ENCODE results near the gene PMF1.

The PMF1 gene

DNA sequence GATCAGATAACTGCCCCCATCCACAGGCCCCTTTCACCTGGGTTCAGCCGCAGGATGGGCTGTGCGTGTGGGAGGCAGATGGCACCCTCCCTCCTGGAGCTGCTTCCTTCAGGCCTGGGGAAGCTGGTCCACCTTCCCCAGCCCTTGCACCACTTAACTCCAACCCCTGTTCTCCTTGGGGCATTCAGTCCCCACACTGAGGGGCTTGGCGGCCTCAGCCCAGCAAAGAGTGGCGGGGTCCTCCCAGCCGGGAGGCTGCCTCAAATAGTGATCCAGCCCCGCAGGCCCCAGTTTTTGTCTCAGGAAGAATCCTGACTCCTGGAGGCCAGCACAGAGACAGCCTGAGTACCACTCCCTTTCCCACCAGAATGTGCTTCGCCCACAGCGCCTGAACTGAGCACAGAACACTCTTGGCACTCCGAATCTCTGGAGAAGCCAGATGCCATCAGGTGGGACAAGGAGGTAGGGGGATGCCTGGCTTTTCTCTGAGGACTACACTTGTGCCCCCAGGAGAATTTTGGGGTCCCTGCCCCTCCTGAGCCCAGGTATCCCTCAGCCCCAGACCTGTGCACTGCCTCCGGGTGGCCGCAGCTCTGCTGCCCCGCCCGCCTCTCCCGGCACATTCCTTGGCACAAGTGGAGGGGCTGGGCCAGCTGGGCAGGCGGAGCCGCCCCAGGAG, 34.1 kb downstream of the PMF1 start:
- DNase-seq (ENCODE audit: insufficient read length) (no peak), FAIRE-seq (no peak)
- no peak for TF ChIP-seq POLR2A (IDR thresholded peaks at IDR 0.05; ENCODE audit: low read depth, low read length)
- peak; percentile 52; the same call in 1 of the 2 replicates for TF ChIP-seq POLR2AphosphoS5 (IDR thresholded peaks at IDR 0.05; ENCODE audit: low read depth, low read length)
- no peak for TF ChIP-seq TAF1 (IDR thresholded peaks at IDR 0.05; ENCODE audit: borderline replicate concordance, low read depth, low read length)

DNA sequence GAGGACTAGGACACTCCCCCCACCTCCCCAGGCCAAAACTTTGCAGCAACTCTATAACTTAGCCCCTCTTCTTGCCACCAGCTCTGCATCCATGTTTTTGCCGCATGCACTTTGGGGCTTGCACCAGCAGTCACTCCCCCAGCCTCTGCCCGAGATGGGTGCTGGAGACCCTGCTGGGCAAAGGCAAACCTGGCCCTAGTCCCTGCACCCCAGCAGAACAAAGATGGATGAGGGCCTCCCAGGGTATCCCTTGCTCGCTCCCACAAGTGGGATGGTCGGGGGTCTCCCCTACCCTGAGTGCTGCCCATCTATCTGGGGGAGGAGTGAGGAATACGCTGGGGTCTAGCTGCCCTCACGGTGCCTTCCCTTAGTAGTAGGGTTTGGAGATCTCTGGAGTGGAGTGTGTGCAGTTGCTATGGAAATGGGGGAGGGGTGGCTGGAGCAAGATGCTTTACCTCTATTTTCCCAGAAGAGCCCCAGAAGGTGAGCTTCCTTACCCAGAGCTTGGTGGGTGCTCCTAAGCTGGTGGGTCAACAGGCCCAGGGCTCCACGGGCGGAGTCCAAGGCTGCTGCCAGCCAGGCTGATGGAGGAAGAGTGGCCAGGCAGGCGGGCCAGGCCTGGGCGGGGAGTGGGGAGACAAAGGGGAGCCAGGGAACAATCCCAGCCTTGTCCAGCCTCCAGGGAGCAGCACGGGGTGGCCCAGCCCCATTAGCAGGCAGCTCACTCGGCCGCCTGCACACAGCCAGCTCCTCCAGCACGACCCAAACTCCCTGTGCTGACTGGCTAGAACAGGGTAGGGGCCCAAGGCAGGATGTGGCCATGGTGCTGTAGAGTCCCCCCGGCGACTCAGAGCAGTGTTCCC, 34.9 kb downstream of the PMF1 start, which contains the start of gene PAQR6:
Gene PAQR6, minus strand, starts transcription at position 597 of the 863 bp plus-strand sequence. CDS start 1,325 bp downstream, outside the sequence.
- peak; percentile 45 for TF ChIP-seq POLR2AphosphoS5 (IDR thresholded peaks at IDR 0.05; ENCODE audit: low read depth, low read length)
- peak; percentile 32 for TF ChIP-seq POLR2A (IDR thresholded peaks at IDR 0.05; ENCODE audit: low read depth, low read length)
- no peak for TF ChIP-seq TAF1 (IDR thresholded peaks at IDR 0.05; ENCODE audit: borderline replicate concordance, low read depth, low read length)
- DNase-seq (ENCODE audit: insufficient read length) (no peak), FAIRE-seq (no peak)

- no peak for FAIRE-seq
- no peak for DNase-seq (ENCODE audit: insufficient read length)
- TF ChIP-seq POLR2AphosphoS5 (IDR thresholded peaks at IDR 0.05; ENCODE audit: low read depth, low read length) (no peak), POLR2A (IDR thresholded peaks at IDR 0.05; ENCODE audit: low read depth, low read length) (no peak), TAF1 (IDR thresholded peaks at IDR 0.05; ENCODE audit: borderline replicate concordance, low read depth, low read length) (no peak)
These were observed 35.5 kb downstream of the PMF1 start for GRCh38 chr1:156248323-156248683.

DNA sequence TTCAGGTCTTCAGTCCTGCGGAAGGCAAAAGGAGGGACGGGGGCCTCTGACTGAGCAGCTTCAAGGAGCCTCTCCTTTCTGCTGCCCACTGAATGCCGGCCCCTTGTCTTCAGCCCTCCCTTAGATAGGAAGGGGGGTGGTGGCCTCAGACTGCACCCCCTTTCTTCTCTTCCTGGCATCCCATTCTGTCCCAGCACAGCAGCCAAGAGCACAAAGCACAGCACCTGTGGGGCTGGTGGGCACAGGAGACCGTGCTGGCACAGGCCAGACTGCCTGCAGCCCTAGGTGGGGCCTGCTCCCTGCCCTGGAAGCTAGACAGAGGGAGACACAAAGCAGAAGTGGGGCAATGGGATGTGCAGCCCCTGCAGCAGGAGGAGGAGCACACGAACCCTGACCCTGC, 36.8 kb downstream of the PMF1 start:
- TF ChIP-seq POLR2AphosphoS5 (IDR thresholded peaks at IDR 0.05; ENCODE audit: low read depth, low read length), result no peak
- TF ChIP-seq POLR2A (IDR thresholded peaks at IDR 0.05; ENCODE audit: low read depth, low read length), result no peak
- TF ChIP-seq TAF1 (IDR thresholded peaks at IDR 0.05; ENCODE audit: borderline replicate concordance, low read depth, low read length), result no peak
- DNase-seq (ENCODE audit: insufficient read length) (no peak), FAIRE-seq (no peak)

GRCh38 chr1:156251527-156251926, 38.7 kb downstream of the PMF1 start:
- TF ChIP-seq POLR2A (IDR thresholded peaks at IDR 0.05; ENCODE audit: low read depth, low read length) (no peak), POLR2AphosphoS5 (IDR thresholded peaks at IDR 0.05; ENCODE audit: low read depth, low read length) (no peak), TAF1 (IDR thresholded peaks at IDR 0.05; ENCODE audit: borderline replicate concordance, low read depth, low read length) (no peak)
- DNase-seq (ENCODE audit: insufficient read length) (no peak), FAIRE-seq (no peak)

- FAIRE-seq, result no peak
- no peak for TF ChIP-seq POLR2AphosphoS5 (IDR thresholded peaks at IDR 0.05; ENCODE audit: low read depth, low read length)
- no peak for TF ChIP-seq TAF1 (IDR thresholded peaks at IDR 0.05; ENCODE audit: borderline replicate concordance, low read depth, low read length)
- no peak for TF ChIP-seq POLR2A (IDR thresholded peaks at IDR 0.05; ENCODE audit: low read depth, low read length)
- DNase-seq (ENCODE audit: insufficient read length), result no peak
These were observed 40.8 kb downstream of the PMF1 start for GRCh38 chr1:156253634-156254033.

- FAIRE-seq (no peak), DNase-seq (ENCODE audit: insufficient read length) (no peak)
- TF ChIP-seq POLR2A (IDR thresholded peaks at IDR 0.05; ENCODE audit: low read depth, low read length) (no peak), TAF1 (IDR thresholded peaks at IDR 0.05; ENCODE audit: borderline replicate concordance, low read depth, low read length) (no peak), POLR2AphosphoS5 (IDR thresholded peaks at IDR 0.05; ENCODE audit: low read depth, low read length) (no peak)
These were observed 44.9 kb downstream of the PMF1 start for GRCh38 chr1:156257711-156258110.

DNA sequence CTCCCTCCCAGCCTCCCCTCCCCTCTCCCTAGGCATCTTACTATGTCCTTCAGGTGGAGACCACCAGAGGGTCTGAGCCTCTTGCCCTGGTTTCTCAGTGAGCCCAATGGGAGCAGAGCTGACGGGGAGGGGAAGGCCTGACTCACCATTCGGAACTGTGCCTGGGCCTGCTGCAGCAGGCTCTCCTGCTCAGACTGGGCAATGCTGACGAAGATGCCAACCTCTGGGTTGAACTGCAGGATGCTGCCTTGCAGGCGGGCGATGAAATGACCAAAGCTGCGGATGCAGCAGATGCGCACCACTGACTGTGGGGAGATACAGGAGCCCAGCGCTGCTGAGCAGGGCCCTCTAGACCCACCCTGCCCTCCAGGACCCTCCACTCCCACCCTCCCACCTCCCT, 46.1 kb downstream of the PMF1 start:
- TF ChIP-seq POLR2AphosphoS5 (IDR thresholded peaks at IDR 0.05; ENCODE audit: low read depth, low read length), result no peak
- TF ChIP-seq TAF1 (IDR thresholded peaks at IDR 0.05; ENCODE audit: borderline replicate concordance, low read depth, low read length), result no peak
- TF ChIP-seq POLR2A (IDR thresholded peaks at IDR 0.05; ENCODE audit: low read depth, low read length), result no peak
- FAIRE-seq (no peak), DNase-seq (ENCODE audit: insufficient read length) (no peak)

GRCh38 chr1:156259805-156260204, 47.0 kb downstream of the PMF1 start:
- FAIRE-seq, result no peak

GRCh38 chr1:156260896-156261295, 48.1 kb downstream of the PMF1 start:
- DNase-seq (ENCODE audit: insufficient read length) (no peak), FAIRE-seq (no peak)
- TF ChIP-seq POLR2AphosphoS5 (IDR thresholded peaks at IDR 0.05; ENCODE audit: low read depth, low read length), result no peak
- no peak for TF ChIP-seq TAF1 (IDR thresholded peaks at IDR 0.05; ENCODE audit: borderline replicate concordance, low read depth, low read length)
- no peak for TF ChIP-seq POLR2A (IDR thresholded peaks at IDR 0.05; ENCODE audit: low read depth, low read length)

More at GRCh38 chr1:156259805-156260204, 47.0 kb downstream of the PMF1 start:
- TF ChIP-seq POLR2AphosphoS5 (IDR thresholded peaks at IDR 0.05; ENCODE audit: low read depth, low read length), result no peak
- no peak for TF ChIP-seq TAF1 (IDR thresholded peaks at IDR 0.05; ENCODE audit: borderline replicate concordance, low read depth, low read length)
- TF ChIP-seq POLR2A (IDR thresholded peaks at IDR 0.05; ENCODE audit: low read depth, low read length), result no peak
- DNase-seq (ENCODE audit: insufficient read length), result no peak

GRCh38 chr1:156262461-156263287, 49.9 kb downstream of the PMF1 start:
- no peak for TF ChIP-seq POLR2AphosphoS5 (IDR thresholded peaks at IDR 0.05; ENCODE audit: low read depth, low read length)
- TF ChIP-seq POLR2A (IDR thresholded peaks at IDR 0.05; ENCODE audit: low read depth, low read length), result no peak
- no peak for TF ChIP-seq TAF1 (IDR thresholded peaks at IDR 0.05; ENCODE audit: borderline replicate concordance, low read depth, low read length)
- no peak for FAIRE-seq
- no peak for DNase-seq (ENCODE audit: insufficient read length)
